G401.6 (cell line): ENCODE measurements around the gene PBRM1.
"Not testable (repeated sequence)": the region's sequence is repeated elsewhere in the genome, so short reads cannot be mapped to it uniquely, and the experiment has no call there.

Experiments
- FAIRE-seq: peaks from 2 replicates; lab custom pipeline; 2012; peaks lifted over from hg19 to GRCh38; lab: Jason Lieb, UNC

The PBRM1 gene

DNA sequence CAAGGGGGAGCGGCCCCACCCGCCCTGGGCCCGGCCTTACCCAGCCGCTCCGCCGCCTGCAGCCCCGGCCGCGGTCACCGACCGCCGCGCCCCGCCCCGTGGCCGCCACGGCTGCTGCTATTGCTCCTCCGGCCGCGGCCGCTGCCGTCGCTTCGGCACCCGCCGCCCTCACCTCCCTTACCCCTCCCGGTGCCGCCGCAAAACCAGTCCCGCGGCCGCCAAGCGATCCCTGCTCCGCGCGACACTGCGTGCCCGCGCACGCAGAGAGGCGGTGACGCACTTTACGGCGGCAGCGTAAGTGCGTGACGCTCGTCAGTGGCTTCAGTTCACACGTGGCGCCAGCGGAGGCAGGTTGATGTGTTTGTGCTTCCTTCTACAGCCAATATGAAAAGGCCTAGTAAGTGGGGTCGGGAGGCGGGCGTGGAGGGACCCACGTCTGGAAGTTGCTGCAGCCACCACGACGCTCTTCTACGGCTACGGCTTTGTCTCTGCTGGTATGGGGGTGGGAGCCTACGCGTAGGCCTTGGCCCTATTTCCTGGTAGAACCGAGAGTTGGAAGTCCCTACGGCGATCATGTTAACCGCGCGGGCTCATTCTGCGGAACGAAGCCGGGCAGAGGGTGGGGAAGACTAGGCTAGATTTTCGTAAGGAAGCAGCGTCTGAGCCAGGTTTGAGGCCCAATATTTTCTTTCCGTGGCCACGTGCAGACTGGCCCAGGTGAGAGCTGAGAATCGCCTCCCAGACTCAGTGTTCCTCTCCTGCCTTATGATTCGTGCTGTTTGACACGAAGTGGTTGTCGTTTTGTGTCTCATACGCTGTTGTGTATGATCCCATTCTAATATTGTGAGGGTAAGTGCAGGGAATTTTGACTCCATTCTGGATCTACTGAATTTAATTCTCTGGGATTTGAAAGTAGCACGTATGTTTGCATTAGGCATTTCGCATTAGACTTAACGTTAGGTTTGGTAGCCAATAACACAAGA, at the start of gene PBRM1, which contains the start of gene GNL3:
PBRM1 (minus strand) TSS at position 205 of the 983 bp plus-strand sequence.
GNL3 (plus strand) TSS at position 324 of the 983 bp plus-strand sequence; CDS start at position 385, 61 bp downstream.
- peak; percentile 62 for FAIRE-seq

DNA sequence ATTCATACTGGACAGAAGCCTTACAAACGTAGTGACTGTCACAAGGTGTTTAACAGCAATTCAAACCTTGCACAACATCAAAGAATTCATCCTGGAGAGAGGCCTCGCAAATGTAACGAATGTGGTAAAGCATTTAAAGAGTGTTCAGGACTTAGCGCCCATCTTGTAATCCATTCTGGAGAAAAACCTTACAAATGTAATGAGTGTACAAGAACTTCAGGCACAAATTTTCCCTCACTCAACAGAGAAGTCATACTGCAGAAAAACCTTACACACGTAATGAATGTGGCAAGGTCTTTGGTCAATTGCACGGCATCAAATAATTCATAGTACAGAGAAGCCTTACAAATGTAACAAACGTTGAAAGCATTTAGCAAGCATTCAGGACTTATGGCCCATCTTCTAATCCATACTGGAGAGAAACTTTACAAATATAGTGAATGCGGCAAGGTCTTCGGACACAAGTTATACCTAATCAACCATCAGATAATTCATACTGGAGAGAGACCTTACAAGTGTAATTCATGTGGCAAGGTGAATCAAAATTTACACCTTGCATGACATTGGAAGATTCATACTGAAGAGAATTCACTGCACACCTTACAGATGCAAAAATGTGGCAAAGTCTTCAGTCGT, 47.7 kb upstream of the PBRM1 start:
- FAIRE-seq, result no peak

GRCh38 chr3:52731590-52731989, 45.9 kb upstream of the PBRM1 start:
- FAIRE-seq, result no peak

GRCh38 chr3:52730681-52731080, 45.0 kb upstream of the PBRM1 start:
- FAIRE-seq, result no peak

DNA sequence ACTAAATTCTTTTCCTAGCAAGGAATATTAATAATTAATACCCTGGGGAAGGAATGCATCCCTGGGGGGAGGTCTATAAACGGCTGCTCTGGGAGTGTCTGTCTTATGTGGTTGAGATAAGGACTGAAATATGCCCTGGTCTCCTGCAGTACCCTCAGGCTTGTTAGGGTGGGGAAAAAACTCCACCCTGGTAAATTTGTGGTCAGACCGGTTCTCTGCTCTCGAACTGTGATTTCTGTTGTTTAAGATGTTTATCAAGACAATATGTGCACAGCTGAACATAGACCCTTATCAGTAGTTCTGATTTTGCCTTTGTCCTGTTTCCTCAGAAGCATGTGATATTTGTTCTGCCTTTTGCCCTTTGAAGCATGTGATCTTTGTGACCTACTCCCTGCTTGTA, 43.0 kb upstream of the PBRM1 start:
- FAIRE-seq, result not testable (repeated sequence)

DNA sequence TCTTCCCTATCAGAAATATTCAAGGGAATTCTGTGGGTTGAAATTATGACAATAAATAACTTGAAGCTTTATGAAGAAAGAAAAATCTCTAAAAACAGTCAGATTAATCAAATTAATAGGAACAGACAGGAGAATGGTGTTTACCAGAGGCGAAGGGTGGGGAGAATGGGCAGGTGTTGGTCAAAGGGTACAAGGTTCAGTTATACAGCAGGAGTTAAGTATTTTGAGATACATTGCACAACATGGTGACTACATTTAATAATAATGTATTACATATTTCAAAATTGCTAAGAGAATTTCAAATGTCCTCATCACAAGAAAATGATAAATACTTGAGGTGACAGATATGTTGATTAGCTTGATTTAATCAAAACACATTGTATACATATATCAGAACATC, 38.8 kb upstream of the PBRM1 start:
- FAIRE-seq, result no peak

DNA sequence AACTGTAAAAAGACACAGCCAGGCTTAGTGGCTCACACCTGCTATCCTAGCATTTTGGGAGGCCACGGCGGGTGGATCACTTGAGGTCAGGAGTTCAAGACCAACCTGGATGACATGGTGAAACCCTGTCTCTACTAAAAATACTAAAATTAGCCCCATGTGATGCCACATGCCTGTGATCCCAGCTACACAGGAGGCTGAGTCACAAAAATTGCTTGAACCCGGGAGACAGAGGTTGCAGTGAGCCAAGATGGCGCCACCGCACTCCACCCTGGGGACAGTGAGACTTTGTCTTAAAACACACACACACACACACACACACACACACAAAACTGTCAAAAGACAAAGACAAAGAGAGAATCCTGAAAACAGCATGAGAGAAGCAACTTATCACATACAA, 38.2 kb upstream of the PBRM1 start:
- FAIRE-seq, result no peak

- FAIRE-seq, result no peak
Measured at GRCh38 chr3:52722491-52722890, 36.8 kb upstream of the PBRM1 start.

- FAIRE-seq, result no peak
Measured at GRCh38 chr3:52721730-52722008, 36.0 kb upstream of the PBRM1 start.

- FAIRE-seq, result no peak
Measured at GRCh38 chr3:52721002-52721729, 35.5 kb upstream of the PBRM1 start.

GRCh38 chr3:52719618-52720017, 33.9 kb upstream of the PBRM1 start:
- FAIRE-seq, result no peak

DNA sequence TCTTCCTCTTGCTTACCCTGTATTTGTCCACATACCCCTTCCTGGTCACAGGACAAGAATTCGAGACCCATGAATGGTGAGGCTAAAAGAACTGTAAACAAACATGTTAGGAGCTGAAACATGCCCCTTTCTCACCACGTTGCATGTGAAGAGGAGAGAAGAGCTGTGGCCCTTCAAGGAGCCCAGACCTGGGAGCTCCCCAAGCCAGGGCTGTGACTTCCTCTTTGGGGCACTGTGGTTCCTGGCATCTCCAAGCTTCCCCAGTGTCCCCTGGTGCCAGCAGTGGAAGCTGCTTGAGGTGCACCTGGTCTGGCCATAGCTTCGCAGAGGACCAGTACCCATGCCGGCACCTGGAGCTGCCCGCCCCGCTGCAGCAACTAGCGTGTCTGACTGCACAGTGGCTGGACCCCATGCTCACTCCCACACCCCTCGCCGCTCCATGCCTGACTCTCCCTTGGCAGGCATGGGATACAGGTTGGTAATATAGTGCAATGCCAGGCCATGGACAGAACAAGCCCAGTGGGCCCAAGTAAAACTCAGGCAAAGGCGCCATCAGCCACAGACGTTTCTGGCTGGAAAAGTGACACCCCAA, 30.1 kb upstream of the PBRM1 start:
- no peak for FAIRE-seq

DNA sequence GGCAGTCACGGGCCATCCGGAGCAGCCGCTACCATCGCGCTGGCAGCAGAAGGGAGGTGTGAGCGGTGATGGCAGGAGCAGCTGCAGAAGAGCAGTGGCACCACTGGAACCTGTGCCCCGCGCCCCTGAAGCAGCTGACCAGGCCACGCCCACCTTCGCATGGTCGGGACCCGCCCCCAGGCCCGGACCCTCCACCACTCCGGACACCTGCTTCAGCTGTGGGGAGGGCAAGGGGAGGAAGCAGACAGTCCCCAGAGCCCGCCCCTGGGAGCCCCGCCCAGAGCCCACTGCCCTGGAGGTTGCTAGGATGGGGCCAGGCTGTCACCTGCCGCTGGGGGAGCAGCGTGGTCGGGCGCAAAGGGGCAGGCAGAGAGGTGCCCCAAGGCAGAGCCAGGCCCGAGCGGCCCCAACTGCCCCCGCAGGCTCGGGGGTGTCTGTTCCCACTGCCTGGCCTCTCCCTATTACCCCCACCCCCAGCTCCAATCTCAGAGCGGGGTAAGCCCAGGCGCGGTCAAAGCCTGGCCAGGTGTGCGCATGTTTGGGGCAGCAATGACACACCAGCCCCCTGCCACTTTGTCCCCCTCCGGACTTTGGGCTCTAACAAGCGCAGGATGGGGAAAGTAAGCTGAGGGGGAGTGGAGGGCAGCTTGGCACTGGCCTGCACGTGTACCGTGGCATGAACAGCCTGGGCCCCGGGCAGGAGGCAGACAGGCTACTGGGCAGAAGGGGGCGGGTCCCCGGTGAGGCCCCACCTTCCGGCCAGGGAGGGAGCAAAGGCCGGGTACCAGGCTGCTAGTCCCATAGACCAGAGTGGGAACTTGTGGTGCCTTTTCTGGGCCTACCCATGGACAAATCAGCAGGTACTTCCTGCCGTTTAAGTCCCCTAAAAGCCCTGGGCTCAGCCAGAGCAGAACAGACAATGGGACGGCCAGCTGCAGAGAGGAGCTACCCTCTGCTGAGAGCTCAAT, 28.9 kb upstream of the PBRM1 start:
- FAIRE-seq, result no peak

GRCh38 chr3:52712291-52713212, 26.8 kb upstream of the PBRM1 start:
- no peak for FAIRE-seq

DNA sequence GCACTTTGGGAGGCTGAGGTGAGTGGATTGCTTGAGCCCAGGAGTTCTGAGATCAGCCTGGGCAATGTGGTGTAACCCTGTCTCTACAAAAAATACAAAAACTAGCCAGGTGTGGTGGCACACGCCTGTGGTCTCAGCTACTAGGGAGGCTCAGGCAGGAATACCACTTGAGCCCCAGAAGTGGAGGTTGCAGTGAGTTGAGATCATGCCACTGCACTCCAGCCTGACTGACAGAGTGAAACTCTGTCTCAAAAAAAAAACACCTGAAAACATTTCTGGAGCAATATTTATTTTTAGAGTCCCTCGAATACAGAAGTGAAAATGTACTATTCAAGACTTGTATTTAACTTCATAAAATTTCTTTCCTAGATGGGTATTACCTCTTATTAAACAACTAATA, 24.8 kb upstream of the PBRM1 start:
- FAIRE-seq, result no peak

DNA sequence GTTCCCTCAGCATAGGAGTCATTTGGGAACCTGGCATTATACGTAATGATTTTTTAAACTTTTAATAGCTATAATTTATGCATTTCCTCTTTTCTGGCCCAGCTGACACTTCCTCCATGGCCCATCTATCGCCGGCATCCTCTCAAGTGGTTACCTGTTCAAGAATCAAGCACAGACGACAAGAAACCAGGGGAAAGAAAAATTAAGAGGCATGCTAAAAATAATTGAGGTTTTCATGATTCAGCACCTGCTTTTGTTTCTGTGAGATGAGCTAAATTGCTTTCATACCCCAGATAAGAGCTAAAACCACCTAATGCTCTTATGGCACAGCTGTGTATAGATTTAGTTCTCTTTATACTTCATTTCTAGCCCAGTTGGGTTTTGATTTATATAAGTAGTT, 21.9 kb upstream of the PBRM1 start:
- no peak for FAIRE-seq

DNA sequence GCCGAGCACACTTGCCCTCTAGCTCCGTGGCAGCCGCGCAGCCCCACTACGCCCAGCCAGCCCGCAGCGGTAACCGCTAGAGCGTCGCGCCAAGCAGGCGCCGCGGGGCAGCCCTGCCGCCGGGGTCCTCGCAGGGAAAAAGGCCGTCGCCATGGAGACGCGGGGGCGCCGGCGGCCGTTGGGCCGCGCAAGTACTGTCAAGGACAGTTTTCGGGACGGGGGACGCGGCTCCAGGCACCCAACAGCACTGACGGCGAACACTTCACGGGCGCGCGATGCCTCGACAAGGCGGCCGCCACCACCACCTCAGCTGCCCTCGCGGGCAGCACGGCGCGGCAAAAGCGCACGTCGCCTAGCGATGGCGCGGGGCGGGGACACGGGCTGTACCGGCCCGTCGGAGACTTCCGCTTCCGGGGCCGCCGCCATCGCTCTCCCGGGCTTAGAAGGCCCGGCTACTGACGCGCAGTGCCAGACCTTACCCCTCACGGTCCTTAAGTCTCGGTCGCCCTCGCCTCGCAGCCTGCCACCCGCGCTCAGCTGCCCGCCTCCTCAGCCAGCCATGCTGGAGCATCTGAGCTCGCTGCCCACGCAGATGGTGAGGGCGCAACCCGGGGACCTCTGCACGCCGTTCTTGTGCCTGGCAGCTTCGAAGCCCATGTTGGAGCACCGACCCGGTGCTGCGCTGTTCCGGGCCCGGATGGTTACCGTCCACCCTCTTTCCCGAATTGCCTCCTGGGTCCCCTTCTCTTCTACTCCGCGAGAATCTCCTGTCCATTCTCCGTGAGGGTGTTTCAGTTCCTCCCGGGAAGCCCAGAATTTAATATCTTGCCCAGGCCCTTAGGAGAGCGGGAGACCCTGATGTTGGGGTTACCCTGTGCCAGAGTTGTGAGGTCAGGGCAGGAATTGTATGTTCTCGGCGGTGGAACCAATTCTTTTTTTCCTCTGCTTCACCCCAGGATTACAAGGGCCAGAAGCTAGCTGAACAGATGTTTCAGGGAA, 20.3 kb upstream of the PBRM1 start, which contains the start of the genes GLT8D1 and SPCS1:
GLT8D1 (minus strand) TSS at position 104 of the 999 bp plus-strand sequence. CDS start 5,331 bp downstream, outside the sequence.
SPCS1 (plus strand) TSS at position 419 of the 999 bp plus-strand sequence; CDS start at position 560, 141 bp downstream.
- FAIRE-seq, result no peak

GRCh38 chr3:52705438-52705687, 19.6 kb upstream of the PBRM1 start:
- no peak for FAIRE-seq
